ENCODE data around the gene RTL5. TPM values are rescaled to one million over a fixed set of nuclear protein-coding genes. Genes with fewer than 3 reads are reported as not detected.
A peak's percentile ranks its signal among the peaks of the same experiment; 100 is the strongest.

The RTL5 gene
- total RNA-seq, 1 experiment from 2014 or later, result 0.03 TPM

GRCh38 chrX:72133851-72134546 is 2.3 kb upstream of the RTL5 start:
- DNase-seq, result no peak
- Histone ChIP-seq H3K4me3 (no peak overlapping the region), H3K9me3 (no peaks in the 10 kb centered on the region), H3K27me3 (no peaks in the 10 kb centered on the region), H3K36me3 (no peaks in the 10 kb centered on the region)

- no peak for DNase-seq
- H3K9me3 ChIP-seq, result no peaks in the 10 kb centered on the region
- H3K36me3 ChIP-seq, result no peaks in the 10 kb centered on the region
- no peak overlapping the region for H3K4me3 ChIP-seq
- no peaks in the 10 kb centered on the region for H3K27me3 ChIP-seq
These were observed 741 bp upstream of the RTL5 start for GRCh38 chrX:72132456-72132855.

DNA sequence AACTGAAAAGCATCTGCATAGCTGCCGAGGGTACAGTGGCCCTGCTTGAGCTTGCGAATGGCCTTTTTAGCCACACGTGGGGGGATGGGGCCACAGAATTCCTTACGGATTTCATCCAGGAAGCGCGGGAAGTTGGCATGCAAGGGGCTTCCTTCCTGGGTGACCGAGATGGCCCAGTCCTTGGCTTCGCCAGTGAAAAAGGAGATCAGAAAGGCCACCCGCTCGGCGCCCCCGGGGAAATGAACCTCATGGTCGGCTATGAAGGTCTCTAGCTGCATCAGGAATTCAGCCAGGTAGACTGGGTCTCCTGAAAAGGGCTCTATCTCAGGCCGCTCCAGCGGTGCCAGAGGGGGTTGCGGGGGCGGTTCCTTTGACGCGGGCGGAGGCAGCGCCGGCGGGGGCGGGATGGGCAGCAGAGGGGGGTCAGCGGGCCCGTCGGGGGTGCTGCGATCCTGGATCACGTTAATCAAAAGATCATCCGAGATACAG is 909 bp downstream of the RTL5 start:
- H3K9me3 ChIP-seq, result no peaks in the 10 kb centered on the region
- no peaks in the 10 kb centered on the region for H3K36me3 ChIP-seq
- no peaks in the 10 kb centered on the region for H3K27me3 ChIP-seq
- DNase-seq, result no peak
- H3K4me3 ChIP-seq, result no peak overlapping the region

DNA sequence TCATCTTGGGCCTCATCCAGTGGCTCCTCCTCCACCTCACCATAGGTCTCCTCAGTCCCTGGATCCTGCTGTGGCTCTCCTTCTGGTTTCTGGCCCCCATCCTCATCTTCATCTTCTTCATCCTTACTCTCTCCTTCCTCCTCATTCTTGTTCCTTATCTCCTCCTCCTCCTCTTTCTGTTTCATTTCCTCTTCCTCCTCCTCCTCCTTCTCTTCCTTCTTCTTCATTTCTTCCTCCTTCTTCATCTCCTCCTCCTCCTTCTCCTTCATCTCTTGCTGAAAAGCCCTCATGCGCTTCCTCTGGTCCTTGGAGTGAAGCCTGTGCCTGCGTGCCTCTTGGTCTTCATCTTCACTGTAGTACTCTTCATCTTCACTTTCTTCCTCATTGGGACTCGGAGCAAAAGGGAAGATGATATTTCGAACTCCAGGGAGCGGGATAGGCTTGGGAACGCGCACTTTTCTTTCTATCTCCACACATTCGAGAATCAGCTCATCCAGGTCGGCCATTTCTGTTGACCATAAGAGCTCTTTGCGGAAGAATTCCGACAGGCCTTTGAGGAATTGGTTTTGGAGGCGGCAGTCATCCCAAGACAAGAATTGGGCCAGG is 1.5 kb downstream of the RTL5 start:
- H3K9me3 ChIP-seq, result no peaks in the 10 kb centered on the region
- no peak for DNase-seq
- H3K36me3 ChIP-seq, result no peaks in the 10 kb centered on the region
- H3K27me3 ChIP-seq, result no peaks in the 10 kb centered on the region
- H3K4me3 ChIP-seq, result no peak overlapping the region

GRCh38 chrX:72129661-72130060 is 2.1 kb downstream of the RTL5 start:
- Histone ChIP-seq H3K36me3 (no peaks in the 10 kb centered on the region), H3K27me3 (no peaks in the 10 kb centered on the region), H3K4me3 (no peak overlapping the region), H3K9me3 (no peaks in the 10 kb centered on the region)
- DNase-seq, result no peak

DNA sequence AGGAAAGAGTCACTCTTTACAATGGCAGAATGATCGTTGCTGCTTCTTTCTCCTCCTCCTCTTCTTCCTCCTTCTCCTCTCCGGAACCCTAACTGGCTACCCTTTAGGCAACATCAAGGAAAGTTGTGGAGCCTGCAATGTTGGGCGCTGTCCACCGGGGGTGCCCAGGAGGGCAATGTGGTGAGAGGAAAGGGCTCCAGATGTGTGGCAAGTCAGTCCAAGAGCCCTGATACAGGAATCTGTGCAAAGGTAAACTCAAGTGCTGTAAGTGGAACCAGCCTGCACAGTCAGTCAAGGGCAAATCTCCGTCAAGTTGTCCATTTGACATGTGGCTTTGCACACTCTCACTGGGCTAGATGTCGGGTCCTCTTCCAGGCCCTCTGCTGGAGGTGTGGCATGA is 2.8 kb downstream of the RTL5 start:
- Histone ChIP-seq H3K36me3 (no peaks in the 10 kb centered on the region), H3K4me3 (no peak overlapping the region), H3K27me3 (no peaks in the 10 kb centered on the region), H3K9me3 (no peaks in the 10 kb centered on the region)
- DNase-seq, result peak; percentile 13

DNA sequence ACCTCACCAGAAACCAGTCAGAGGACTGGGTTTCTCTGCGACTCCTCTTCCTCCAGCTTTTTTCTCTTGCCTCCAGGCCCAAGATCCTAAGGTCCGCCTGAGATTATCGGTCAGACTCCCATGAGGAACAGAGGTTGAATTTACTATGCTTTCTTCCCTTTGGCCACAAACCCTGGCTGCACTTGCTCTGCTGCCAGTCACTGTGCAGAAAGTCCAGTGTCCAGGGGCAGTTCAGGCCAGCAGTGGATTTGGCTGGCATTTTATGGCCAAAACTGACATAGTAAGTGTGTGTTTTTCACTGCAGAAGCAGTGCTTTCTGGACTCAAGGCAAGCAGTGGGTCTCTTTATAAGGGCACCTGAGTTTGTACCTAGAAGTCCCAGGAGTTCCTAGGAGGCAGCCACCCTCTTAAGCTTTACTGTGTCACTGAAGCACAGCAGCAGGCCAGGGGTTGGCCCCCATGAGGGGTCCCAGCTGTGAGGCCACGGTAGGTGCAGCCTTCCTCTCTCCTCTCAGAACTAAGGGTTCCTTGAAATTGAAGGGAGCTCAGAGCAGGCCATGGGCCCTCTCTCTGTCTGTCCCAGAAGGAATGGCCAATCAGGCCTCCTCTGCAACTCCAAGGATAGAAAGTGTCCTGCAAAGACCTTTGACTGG is 3.4 kb downstream of the RTL5 start:
- no peak overlapping the region for H3K4me3 ChIP-seq
- H3K27me3 ChIP-seq, result no peaks in the 10 kb centered on the region
- no peak for DNase-seq
- H3K36me3 ChIP-seq, result no peaks in the 10 kb centered on the region
- no peaks in the 10 kb centered on the region for H3K9me3 ChIP-seq

DNA sequence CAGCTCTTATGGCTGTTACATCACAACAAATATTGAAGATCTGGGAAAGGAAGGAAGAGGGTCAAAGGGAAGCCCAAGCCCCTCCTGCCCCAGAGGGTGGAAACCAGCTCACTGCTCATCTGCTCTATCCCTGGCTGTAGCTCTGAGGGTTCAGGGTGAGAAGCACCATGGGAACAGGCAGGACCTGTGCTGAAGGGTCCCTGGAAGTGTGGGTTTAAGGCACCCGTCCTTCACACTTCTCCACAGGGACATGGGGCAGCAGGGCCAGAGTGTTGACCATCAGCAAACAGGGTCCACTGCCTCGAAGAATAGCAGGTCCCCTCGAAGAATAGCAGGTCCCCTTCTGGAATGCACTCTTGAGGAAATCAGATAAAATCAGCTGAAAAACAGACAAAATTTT is 4.4 kb downstream of the RTL5 start:
- Histone ChIP-seq H3K27me3 (no peaks in the 10 kb centered on the region), H3K4me3 (no peak overlapping the region), H3K9me3 (no peaks in the 10 kb centered on the region), H3K36me3 (no peaks in the 10 kb centered on the region)
- no peak for DNase-seq

DNA sequence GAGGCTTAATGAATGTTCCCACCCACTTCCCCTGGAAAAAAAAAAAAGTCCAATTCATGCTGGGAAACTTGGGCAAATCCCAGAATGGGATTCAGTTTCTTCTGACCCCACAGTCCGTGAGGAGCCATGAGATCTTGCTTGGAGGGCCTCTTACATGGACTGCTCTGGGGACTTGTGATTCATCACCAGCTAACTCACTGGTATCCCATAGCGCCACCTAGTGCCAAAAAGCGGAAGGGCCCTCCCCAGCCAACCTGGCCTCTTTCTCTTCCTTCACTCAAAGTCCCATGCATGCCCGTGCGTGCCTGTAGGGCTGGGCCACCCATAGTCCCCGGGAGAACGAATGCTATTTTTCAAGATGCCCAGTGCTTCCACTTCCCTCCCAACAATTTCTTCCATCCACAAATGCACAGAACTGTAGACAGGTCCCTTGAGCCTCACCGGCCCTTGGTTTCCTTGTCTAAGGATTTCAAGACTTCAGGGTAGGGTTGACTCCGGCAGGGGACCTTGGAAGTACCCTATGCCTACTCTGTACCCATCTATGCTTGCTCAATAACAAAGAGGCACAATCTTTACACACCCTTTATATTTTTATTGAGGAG is 5.1 kb downstream of the RTL5 start:
- peak; percentile 64 for DNase-seq
- Histone ChIP-seq H3K36me3 (no peaks in the 10 kb centered on the region), H3K4me3 (no peak overlapping the region), H3K27me3 (no peaks in the 10 kb centered on the region), H3K9me3 (no peaks in the 10 kb centered on the region)

DNA sequence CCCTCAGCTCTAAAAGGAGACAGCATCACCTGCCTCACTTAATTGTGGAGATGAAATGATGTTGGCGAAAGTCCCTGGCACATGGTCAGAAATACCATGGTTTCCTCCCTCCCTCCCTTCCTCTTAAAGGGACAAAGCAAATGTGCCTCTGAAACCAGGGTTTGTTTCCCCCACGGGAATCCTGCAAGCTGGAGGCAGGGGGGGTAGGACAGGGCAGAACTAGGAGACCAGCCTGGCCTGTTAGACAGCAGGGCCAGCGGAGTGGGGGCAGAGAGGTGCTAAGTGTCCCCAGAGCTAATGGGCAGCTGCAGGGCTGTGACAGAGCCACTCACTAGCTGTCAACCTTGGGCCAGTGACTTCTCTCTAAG is 5.7 kb downstream of the RTL5 start:
- DNase-seq, result no peak
- no peaks in the 10 kb centered on the region for H3K36me3 ChIP-seq
- H3K27me3 ChIP-seq, result no peaks in the 10 kb centered on the region
- no peaks in the 10 kb centered on the region for H3K9me3 ChIP-seq
- no peak overlapping the region for H3K4me3 ChIP-seq

DNA sequence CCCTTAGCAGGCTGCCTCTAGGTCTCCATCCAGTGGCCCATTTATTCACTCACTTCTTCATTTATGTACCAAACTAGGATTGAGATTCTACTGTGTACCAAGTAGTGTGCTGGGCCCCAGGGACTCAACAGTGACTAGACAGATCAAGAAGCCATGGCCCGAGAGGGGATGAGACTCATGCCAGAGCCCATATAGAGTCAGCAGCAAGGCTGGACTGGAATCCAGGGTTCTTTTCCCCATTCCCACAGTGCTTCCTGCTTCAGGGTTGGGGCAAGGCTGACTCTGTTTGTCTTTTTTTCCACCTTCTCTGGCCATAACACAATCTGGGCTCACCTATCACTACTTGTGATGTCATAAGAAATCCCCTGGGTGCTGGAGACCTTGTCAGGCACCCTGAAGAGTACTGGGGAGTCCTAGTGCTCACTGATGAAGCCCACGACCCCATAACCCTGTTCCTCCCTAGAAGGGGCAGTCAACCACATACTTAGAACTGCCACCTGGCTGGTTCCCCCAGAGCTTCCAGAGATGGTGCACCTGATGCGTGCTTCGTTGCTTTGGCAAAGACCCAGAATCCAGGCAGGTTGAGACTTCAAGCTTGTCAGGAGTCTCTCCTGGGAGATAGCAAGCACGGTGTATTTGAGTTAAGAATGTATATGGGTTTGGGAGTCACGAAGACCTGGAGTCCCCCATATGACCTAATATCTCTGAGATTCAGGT is 6.2 kb downstream of the RTL5 start:
- no peak for DNase-seq
- Histone ChIP-seq H3K27me3 (no peaks in the 10 kb centered on the region), H3K9me3 (no peaks in the 10 kb centered on the region)

DNA sequence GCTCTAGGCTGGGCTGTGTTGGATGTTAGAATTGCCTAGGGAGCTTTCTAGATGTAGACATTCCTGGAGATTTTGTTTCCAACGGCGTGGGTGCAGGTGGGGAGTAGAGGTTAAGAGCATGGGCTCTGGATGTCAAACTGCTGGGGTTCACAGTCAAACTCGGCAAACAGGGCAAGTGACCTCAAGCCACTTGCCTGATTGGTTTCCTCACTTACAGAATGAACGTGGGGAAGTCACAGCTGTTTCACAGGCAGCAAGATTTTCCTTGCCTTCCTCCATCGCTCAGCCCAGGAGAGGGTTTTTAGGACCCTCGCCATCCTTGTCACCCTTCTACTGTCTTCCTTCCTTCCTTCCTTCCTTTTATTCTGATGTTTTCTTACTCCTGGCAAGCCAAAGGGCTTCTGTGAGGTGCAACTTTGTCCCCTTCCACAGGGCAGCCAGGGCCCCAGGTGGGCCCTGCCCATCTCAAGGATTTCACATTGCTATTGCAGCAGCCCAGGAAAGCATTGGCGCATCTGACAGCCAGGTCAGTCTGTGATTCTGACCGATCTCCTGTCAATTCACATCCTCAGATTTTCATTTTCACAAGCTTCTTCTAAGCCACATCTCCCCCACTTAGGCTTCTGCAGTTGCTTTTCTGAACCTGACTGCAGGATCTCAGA is 7.0 kb downstream of the RTL5 start:
- Histone ChIP-seq H3K9me3 (no peaks in the 10 kb centered on the region), H3K27me3 (no peaks in the 10 kb centered on the region), H3K4me3 (no peak overlapping the region), H3K36me3 (no peaks in the 10 kb centered on the region)
- DNase-seq, result no peak

More for the DNA sequence above, 6.2 kb downstream of the RTL5 start:
- Histone ChIP-seq H3K4me3 (no peak overlapping the region), H3K36me3 (no peaks in the 10 kb centered on the region)

- DNase-seq, result no peak
- Histone ChIP-seq H3K36me3 (no peaks in the 10 kb centered on the region), H3K27me3 (no peaks in the 10 kb centered on the region), H3K9me3 (no peaks in the 10 kb centered on the region), H3K4me3 (no peak overlapping the region)
These were observed 8.1 kb downstream of the RTL5 start for GRCh38 chrX:72123471-72124185.

- no peak for DNase-seq
- Histone ChIP-seq H3K4me3 (no peak overlapping the region), H3K27me3 (no peaks in the 10 kb centered on the region), H3K9me3 (no peaks in the 10 kb centered on the region), H3K36me3 (no peaks in the 10 kb centered on the region)
These were observed 8.9 kb downstream of the RTL5 start for GRCh38 chrX:72122621-72123337.

DNA sequence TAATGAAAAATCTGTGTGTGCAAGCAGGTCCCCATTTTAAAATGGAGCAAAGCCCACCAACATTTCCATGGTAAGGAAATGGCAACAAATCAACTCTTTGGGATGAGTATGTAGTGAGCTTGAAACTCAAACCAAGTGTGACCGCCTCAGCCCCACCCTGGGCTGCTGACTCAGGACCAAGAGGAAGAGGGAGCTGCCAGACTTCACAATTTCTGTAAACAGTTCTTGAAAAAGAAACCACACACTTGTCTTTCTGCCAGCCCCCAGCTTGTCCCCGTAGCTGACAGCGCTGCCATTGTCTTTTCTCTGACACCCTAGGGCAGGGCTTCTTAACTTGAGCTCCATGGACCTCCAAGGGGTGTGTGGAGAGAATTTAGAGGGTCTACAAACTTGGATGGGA is 10.3 kb downstream of the RTL5 start:
- Histone ChIP-seq H3K4me3 (no peak overlapping the region), H3K36me3 (no peaks in the 10 kb centered on the region), H3K9me3 (no peaks in the 10 kb centered on the region), H3K27me3 (no peaks in the 10 kb centered on the region)
- DNase-seq, result peak; percentile 81
